ENCODE measurements around the gene PDE4B.

The PDE4B gene

GRCh38 chr1:66348776-66349175, 556.1 kb downstream of the PDE4B start:
- no peak for DNase-seq

DNA sequence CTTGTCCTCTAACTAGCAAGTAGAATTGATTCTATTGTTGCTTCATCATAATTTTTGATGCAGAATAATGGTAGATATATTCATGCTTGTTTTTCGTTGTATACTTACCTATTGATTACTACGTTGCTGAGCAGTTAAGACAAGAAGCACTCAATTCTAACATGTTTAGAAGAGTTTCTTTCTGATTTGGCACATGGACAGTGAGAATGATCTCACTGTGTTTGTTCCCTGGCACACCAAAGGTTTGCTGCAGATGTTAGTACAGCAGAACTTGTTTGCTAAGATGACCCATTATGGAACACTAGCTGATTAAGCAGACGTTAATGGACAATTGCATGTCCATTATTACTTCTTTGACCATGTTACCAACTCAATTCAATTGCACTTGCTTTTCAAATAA, 556.5 kb downstream of the PDE4B start:
- no peak for DNase-seq

- peak; percentile 82 for DNase-seq
Measured at GRCh38 chr1:66350001-66350547, 557.4 kb downstream of the PDE4B start.

- no peak for DNase-seq
Measured at GRCh38 chr1:66351478-66351877, 558.8 kb downstream of the PDE4B start.

DNA sequence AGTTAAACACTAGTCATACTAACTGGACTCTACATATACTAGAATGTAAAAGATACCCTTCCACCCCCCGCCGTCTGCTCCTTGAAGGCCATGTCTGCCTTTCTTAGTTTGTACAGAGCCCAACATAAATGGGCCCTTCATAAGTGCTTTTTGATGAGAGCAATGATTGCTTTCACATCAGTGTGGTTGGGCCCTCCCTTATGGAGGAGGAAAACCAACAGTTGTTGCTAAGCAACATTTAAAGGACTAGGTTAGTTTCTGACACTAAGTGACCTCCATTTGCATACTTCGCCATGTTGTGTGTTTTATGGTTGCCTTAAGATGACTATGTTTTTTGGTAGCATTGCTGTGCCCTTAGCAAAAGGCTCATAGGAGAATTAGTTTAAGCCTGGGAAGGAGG, 559.2 kb downstream of the PDE4B start:
- peak; percentile 72 for DNase-seq

- no peak for DNase-seq
Measured at GRCh38 chr1:66352792-66353191, 560.1 kb downstream of the PDE4B start.

DNA sequence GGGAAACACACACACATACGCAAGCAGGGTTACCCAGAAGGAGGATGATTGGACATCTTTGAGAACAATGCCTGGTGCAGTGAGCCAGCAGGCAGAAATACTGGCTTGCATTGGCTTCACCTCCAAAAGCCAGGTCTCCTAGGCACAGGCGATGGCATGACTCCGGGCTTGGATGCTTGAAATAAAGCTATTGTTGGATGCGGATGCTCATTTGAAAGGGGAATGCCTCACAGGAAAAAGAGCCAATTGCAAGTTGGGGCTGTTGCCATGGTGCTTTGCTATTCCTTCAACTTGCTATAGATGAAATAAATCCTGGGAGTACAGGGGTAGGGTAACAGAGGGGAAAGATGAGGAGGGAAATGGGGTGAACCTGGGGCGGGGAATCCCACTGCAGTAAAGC, 560.6 kb downstream of the PDE4B start:
- no peak for DNase-seq

DNA sequence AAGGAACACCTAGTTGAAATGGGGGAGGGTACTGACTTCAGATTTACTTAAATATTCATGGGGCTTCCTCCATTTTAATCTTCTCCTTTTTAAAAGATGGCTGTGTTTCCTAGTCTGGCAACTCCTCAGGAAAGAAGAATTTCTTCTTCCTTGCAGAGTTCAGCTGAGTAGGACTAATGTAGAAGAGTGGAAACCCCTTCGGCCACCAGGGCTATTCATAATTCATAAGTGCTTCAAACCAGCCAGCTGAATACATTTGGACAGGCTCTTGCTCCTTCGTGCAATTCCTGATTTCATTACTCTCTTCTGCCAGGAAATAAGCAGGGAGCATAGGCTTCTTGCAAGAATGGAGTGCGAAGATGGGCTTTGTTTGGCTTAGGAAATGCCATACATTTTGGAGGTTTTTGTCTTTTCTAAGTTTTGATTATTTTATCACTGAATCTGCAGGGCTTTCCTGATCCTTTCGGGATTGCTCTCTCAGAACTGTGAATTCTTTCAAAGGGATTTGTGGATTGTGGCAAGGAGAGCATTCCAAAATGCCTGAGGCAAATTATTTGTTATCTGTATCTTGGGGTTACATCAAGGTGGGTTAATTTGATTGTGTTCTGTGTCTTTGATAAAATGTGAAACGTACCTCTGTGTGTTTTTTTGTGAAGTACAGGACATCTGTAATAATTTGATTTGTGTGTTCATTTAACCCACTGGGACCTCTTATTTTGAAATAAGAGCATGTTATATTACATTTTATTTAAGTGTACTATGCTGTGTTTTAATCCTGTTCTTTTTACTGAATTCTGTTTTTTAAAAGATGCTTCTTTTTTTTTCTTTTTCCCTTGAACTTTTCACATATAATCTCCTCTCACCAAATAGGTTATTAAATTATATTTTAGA, 561.9 kb downstream of the PDE4B start:
- DNase-seq, result no peak

DNA sequence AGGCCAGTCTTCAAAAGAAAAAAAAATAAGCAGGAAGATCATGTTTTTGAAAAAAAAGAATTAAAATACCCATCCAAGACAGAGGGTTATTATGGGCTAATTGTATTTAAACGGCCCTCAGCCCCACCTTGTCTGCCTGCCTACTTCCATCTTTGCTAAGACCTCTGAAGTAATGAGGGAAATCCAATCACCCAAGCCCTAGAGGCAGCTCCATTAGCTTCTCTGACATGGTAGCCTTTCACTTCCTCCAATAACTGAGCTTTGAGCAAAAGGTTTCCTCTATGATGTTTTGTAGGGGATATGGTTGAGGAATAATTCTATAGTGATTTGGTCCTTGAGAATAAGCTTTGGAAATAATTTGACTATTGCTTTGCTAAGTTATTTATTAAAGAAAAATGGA, 563.1 kb downstream of the PDE4B start:
- no peak for DNase-seq

DNA sequence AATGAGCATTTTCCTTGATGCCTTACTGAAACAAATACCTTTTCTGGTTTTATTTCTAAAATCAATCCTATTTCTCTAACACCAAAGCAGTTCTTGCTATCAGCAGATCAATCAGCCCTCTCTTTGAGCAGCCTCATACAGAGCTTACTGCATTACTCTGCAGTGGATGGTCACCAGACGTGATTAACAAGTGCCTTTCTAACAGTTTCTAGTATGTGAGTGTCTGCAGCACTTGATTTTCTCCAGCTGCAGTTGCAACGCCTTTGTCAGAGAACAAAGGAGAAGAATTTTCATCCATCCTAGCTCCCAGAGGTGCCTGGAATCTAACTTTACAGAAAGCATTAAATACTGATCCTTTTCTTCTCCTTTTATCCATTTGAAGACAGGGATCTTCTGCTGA, 563.9 kb downstream of the PDE4B start:
- DNase-seq, result no peak

DNA sequence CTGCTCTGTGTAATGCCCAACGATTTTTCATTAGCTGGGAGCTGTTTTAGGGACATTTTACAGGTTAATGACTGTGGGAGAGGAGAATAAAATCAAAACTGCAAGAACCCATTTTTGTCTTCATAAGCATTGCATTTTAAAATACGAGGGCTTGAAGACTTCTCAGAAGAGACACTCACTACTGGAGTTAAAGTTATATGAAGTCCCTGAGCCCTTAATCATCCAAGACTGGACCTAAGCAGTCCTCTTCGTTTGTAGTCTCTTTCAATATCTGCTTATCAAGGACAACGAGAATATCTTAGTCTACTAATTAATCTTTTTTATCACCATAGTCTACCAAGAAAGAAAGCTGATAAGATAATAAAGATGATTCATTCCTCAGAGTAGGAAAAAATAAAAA, 564.3 kb downstream of the PDE4B start:
- no peak for DNase-seq

DNA sequence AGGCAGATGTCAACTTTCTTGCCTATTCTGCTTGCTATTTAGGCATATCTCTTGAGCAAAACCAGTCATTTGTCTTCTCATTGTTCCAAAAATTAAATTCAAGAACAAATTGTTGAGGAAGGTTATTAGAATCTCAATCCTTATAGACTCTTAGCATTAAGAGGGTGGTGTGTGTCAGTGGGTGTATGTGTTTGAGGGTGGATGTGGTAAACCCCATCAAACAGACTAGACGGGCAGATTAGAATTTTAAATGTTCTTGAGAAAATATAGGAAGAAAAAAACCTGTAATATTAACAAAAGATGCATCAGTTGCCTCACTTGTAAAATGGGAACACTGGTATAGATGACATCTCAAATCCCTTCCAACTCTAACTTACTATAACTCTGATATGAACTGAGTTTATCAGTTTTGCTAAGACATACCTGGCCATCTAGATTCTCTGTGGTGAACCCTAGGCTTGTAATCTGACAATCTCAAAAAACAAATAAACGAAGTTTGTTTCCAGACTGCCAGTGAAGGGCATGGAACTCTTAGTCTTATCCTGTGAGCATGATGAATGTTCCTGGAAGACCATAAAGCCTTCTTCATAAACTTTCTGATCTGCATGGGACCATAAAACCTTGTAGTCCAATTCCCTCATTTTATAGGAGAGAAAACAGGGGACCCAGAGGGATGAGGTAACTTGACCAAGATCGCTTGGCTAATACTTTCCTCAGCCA, 564.9 kb downstream of the PDE4B start:
- no peak for DNase-seq

DNA sequence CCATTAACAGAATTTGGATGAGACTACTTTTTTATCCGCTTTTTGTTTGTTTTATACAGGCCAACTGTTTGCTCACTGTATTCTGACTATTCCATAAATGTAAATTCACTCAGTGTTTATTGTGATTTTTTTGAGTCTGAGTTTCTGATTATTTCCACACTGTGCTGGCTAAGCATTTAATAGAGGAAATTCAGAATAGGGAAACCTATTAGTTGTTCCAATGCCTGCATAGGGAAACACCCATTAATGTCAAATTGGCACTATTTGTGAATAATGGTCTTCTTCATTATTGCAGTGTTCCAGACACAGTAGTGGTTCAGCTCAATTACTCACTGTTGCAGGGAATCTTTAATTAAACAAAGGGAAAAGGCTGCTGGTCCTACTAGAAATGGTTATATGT, 566.6 kb downstream of the PDE4B start:
- no peak for DNase-seq

DNA sequence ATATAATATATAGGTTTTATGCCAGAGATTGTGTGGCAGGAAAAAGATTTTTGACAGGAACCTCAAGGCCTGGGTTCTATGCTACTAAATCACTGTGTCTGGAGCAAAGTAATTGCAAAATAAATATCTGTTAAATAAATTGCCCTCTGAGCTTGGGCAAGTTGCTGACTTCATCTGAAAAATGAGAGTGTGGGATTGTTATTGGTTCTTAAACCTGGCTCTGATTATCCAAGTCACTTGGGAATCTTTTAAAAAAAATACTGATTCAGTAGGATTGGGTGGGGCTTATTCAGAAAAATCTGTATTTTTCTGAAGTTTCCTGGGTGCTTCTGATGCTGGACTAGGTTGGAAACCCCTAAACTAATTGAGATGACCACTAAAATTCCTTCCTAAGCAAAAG, 567.1 kb downstream of the PDE4B start:
- DNase-seq, result no peak

GRCh38 chr1:66360285-66360724, 567.6 kb downstream of the PDE4B start:
- DNase-seq, result no peak

GRCh38 chr1:66364578-66365391, 572.1 kb downstream of the PDE4B start:
- DNase-seq, result no peak

DNA sequence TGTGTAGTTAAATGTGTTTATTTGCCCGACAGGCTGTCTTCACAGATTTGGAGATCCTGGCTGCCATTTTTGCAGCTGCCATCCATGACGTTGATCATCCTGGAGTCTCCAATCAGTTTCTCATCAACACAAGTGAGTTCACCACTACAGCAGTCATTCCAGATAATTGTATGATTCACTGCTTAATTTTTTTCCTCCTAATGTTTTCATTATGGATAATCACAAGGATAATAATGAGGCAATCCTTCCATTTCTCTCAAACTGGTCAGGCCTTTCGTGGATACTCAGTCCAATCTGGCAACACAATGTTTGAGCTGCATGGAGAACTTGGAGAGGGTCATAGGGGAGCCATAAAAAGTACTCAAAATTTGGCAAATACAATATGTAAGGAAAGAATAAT, 572.9 kb downstream of the PDE4B start:
- no peak for DNase-seq

DNA sequence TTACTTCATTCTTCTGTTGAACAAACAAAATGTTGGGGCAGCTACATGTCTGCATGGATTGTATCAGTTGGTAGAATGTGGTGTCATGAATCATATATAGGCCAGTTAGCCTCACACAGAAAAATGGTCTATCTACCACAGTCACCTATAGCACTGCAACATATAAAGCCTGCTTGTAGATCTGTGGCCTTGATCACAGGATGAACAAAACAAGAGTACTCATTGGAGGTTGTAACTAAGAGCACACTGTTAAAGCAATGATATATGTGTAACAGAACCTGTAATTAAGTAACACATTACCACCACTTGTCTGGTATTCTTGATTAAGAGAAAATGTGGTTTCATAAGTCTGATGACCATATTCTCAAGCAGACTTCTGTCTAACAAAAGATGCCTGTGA, 573.9 kb downstream of the PDE4B start:
- no peak for DNase-seq

DNA sequence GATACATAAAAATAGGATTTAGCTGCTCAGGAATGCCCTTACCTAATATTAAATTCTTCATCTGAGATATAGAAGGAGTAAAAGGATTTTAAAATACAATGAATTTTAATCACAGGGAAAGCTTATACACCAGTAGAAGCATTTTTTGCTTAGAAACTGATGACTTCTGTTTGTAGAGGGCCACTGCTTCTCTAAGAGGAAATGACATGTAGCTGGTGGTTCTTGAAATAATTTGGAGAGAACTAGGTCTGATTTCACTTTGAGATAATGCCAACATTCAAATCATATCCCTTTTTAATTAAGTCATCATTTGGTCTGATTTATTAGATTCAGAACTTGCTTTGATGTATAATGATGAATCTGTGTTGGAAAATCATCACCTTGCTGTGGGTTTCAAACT, 574.7 kb downstream of the PDE4B start:
- no peak for DNase-seq

DNA sequence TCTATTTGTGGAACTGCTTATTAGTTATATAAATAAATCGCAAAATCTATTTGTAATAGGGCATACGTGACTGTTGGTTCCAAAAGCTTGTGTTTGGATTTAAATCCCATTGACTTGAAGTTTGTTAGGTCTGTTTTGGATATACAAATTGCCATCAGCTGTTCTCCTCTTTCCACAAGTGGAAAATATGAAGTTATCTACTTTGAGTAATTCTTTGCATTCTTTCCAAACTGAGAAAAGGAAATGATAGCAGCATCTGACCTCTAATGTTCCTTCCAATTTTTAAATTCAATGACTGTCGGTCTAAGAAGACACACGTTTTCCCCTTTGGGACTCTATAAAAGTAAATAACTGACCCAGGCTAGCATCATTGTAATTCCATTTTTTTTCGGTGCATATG, 575.6 kb downstream of the PDE4B start:
- no peak for DNase-seq

DNA sequence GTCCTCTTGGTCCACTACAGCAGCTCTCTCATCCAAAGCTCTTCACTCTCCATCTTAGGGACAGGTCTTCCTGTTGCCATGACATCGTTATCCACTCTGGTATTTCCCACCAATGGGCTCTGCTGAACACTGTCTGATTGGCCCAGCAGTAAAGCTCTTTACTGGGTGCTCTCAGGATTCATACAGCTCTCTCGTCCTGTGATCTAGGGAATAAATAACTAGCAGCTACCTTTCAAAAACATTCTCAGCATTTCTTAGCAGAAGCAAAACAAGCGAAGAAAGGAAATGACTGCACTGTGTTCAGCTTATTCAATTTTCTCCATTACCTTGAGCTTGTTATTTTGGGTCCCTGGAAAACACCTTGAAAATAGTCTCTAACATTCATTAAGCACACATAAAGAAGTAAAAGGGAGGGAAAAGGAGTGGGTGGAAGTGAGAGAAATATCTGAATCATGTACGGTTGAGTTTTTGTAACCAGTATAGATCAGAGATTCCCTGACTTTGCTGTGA, 577.8 kb downstream of the PDE4B start:
- DNase-seq, result no peak

DNA sequence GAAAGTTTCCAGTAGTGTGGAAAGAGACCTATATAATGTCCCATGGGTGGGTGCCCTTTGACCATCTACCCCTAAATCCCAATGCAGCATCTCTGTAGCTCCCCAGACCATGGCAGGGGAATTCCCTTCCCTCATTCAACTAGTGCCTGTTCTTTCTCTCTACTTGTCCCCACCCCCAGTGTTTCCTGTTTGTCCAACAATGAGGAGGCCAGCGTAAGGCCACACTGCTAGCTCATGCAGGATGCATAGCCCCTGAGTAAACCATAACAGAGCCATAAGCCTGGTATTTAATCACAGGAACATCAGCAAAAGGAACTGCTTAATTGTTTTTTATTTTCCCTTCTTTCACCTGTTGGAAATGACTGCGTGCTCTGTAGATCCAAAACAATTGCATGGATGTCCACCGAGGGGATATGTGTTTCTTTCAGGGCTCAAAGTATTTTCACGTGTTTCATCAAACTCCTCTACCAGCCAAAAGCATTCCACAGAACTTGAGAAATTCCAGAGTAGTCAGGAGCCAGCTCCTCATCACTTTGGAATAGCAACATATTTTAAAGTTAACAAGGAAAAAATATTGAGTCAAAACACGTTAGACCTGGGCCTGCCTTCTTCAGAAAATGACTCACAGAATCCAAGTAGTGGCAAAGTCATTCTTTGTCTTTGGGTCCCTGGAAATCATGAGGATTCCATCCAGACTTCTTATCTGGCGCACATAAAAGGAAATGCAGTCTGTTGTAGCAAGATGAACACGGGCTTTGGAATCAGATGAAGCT, 578.7 kb downstream of the PDE4B start:
- DNase-seq, result no peak

Measured in activated effector memory CD4-positive, alpha-beta T cell treated with anti-CD3 and anti-CD28 coated beads, Interleukin-2, amount 50 U/mL, for 16 hours (primary cell).